WI38 (cell line): ENCODE results near the gene ARID3B.

ENCODE experiments used
- H3K4me3 ChIP-seq: 2 replicates; pipeline ENCODE4 v1.5.1; 2011; ENCODE audit warnings: low read depth, mild to moderate bottlenecking, control low read depth, low read length
- TF ChIP-seq, protein P1 (sequence below): IDR thresholded peaks from 2 replicates; pipeline ENCODE4 v1.5.1; 2012; ENCODE audit warnings: low read depth, mild to moderate bottlenecking, control low read depth, low read length

Gene ARID3B

DNA sequence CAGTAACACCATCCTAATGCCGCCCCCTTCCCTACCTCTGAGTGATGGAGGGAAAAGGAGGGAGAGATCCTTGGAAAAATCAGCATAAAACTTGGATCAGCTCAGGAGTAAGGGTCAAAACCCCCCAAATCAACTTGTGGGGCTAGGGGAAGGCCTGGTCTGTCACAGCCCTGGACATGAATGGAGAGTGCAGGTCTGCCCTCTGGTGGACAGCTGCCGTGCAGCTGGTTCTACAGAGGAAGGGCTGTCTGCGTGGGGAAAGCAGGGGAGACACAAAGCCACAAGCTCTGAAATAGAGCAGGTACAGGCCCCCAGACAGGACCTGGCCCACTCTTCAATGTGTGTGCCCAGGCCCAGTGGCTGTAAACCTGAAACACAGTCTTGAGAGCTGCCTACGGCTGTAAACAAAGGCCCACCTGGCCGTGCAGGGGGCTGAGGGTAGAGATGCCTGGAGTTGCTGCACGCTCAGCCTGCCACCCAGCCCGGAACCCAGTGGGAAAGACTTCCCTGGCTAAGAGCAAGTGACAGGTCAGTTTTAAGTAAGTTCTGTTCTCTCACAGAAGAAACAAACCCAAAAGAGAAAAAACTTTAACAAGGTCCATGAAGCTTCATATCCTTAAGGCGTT lies 91.0 kb downstream of the ARID3B start:
- no peak overlapping the region for H3K4me3 ChIP-seq
- TF ChIP-seq, protein P1, sequence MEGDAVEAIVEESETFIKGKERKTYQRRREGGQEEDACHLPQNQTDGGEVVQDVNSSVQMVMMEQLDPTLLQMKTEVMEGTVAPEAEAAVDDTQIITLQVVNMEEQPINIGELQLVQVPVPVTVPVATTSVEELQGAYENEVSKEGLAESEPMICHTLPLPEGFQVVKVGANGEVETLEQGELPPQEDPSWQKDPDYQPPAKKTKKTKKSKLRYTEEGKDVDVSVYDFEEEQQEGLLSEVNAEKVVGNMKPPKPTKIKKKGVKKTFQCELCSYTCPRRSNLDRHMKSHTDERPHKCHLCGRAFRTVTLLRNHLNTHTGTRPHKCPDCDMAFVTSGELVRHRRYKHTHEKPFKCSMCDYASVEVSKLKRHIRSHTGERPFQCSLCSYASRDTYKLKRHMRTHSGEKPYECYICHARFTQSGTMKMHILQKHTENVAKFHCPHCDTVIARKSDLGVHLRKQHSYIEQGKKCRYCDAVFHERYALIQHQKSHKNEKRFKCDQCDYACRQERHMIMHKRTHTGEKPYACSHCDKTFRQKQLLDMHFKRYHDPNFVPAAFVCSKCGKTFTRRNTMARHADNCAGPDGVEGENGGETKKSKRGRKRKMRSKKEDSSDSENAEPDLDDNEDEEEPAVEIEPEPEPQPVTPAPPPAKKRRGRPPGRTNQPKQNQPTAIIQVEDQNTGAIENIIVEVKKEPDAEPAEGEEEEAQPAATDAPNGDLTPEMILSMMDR, result peak; percentile 87

DNA sequence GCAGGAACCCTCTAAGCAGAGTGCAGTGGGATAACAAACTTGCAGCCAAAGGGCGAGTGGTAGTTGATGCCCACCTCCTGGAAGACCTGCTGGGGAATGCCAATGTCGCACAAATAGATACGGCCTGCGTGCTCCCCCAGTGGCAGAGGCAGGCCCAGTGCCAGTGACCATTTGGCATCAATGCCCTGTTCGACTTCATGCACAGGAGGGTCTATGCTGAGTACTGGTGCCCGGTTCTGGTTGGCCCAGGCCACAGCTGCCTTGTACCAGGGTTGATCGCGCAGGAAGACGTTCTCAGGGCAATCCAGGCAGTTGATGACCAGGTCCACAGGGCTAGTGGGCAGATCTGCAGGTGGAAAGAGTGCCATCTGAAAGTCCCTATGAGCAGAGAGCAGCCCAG lies 91.6 kb downstream of the ARID3B start:
- TF ChIP-seq, protein P1, result no peak
- no peak overlapping the region for H3K4me3 ChIP-seq

DNA sequence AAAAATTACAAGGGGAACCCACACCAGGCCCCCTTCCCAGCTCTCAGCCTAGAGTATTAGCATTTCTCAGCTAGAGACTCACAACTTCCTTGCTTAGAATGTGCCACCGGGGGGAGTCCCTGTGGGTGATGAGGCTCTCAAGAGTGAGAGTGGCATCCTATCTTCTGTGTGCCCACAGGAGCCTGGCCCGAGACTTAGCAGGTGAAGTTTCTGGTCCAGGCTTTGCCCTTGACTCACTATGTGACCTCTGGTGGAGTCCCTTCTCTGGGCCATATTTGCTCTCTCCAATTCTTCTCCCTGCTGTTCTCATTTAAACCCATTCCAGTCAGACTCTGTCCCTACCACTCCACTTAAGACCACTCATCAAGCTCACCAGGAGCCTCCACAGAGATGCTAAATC lies 92.8 kb downstream of the ARID3B start:
- TF ChIP-seq, protein P1, result no peak
- no peak overlapping the region for H3K4me3 ChIP-seq

DNA sequence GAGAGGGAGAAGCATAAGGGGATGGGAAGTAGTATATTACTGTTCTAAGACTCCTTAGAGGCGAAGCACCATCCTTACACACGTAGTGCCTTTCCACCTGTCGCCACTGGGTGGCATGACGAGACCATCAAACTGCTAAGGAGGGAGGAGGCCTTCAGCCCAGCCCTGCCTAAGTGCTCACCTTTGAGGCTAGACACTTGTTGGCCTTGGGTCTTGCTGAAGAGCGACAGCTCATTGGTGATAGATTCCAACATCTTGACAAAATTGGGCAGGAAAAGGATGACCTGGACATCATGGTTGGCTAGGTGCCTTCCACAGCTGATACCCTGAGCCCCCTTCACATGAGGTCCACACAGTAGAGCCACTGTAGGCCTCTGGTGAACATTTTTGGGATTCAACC lies 94.2 kb downstream of the ARID3B start:
- H3K4me3 ChIP-seq, result no peak overlapping the region
- TF ChIP-seq, protein P1, result peak; percentile 90

DNA sequence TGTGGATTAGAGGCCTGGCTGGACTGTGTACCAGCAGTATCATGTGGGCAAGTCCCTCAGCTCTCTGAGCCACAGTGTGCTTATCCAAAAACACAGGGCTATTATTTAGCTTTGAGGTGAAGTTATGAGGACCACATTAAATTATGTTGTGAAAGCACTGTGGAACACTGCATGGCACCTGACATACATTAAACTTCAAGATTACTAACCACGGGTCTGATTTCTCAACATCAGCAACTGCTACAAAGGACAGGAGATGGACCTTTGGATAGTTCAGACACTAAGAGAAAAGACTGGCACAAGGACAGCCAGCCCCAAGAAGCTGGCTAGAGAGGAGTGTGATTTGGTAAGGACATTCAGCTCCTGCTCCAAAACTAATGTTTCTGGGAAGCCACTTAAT lies 96.0 kb downstream of the ARID3B start:
- H3K4me3 ChIP-seq, result no peak overlapping the region

DNA sequence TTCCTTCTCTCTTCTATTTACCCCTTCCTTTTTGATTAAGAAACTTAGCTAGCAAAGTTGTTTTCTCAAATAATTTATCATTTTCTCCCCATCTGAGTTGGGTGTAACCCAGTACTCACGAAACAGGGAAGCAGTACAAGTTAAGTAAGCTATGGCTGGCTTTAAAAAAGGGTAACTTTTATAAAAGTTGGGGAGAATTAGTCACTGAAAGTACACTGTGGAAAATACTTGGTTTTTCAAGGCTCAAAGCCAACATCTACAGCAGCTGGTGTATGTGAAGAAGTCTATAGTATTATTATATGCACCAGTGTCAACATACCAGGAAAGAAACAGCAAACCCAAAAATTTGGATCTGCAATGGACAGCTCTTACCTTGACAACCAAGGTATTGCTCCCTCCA lies 100.1 kb downstream of the ARID3B start:
- no peak overlapping the region for H3K4me3 ChIP-seq
- TF ChIP-seq, protein P1, result no peak

More for the DNA sequence above, 96.0 kb downstream of the ARID3B start:
- TF ChIP-seq, protein P1, result no peak

DNA sequence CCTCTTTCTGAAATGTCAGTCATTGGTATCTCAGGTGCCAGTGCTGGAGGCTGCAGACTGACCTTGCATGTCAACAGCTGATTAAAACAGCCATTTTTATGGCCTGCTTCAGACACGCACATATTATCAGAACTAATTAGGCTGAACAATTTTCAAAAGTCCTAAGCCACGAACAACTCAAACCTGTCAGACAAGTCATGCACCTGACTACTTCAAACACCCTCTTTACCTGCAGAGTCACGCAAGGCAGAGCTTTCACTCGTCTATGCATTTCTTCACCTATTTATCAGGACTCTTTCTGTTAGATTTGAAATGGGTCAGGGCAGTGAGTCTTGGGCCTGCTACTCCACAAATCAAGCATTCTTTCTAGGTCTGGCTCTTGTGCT lies 101.3 kb downstream of the ARID3B start:
- TF ChIP-seq, protein P1, result no peak
- no peak overlapping the region for H3K4me3 ChIP-seq
